Measurements from ENCODE around the gene GTF3C2.
"Not testable (repeated sequence)": the region's sequence is repeated elsewhere in the genome, so short reads cannot be mapped to it uniquely, and the experiment has no call there.

Gene GTF3C2

GRCh38 chr2:27370816-27371620 is 14.5 kb upstream of the GTF3C2 start:
- no peak for DNase-seq

- DNase-seq: peak; percentile 46
Measured at GRCh38 chr2:27370026-27370815, 13.7 kb upstream of the GTF3C2 start, which contains the start of the genes EIF2B4 and SNX17. TSS of gene EIF2B4 (minus strand) at chr2:27370338. CDS start at chr2:27370314, 24 bp downstream. TSS of gene SNX17 (plus strand) at chr2:27370616. CDS start at chr2:27370744, 128 bp downstream.

GRCh38 chr2:27369471-27370025 is 13.0 kb upstream of the GTF3C2 start:
- no peak for DNase-seq

DNA sequence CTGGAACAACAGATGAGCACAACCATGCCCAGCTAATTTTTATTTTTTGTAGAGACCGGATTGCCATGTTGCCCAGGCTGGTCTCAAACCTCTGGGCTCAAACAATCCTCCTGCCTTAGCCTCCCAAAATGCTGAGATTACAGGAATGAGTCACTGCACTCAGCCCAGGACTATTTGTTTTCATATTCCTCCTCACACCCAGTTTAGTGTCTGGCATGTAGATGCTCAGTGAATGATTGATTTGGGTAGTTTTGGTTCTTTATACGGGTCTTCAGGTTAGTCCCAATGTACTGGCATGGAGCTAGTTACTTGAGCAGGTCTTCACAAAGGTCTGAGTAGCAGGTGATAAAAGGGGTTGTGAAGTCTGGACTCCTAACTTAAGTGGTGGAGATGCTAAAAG is 7.4 kb upstream of the GTF3C2 start:
- no peak for DNase-seq

DNA sequence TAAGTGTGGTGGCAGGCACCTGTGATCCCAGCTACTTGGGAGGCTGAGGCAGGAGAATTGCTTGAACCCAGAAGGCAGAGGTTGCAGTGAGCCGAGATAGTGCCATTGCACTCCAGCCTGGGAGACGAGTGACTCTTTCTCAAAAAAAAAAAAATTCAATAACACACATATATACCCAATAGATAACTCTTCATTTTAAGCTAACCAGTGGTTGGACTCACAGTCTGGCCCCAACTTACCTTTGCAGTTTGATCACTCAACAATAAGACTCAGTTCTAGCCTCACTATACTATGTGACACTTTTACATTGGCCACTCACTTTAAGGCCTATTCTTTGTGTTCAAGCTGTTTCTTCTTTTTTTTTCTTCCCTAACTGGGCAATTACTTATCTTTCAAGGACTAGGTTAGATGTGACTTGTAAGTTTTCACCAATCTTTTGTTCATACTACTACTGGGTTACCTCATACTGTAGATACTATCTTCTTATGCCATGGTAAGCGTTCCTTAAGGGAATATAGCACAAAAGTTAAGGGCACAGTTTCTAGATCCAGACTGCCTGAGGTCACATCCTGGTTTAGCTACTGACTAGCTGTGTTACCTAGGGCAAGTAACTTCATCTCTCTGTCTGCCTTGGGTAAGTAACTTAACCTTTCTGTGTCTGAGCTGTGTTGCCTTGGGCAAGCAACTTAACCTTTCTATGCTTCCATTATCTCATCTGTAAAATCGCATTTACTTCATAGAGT is 6.3 kb upstream of the GTF3C2 start:
- no peak for DNase-seq

DNA sequence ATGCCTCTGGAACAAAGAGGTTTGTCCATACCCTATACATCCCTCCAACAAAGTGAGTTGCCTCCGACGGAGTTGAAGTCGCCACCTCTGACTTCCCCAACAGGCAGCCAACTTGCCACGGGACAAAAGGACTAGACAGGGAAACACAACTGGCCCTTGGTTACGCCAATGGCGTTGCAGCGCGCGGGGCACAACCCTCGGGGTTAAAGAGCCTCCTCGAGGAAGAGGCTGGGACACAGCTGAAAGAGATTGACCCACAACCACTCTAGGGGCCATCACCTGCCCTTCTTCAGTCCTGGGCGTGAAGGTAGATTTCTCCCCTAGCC is 545 bp downstream of the GTF3C2 start:
- DNase-seq: no peak

- no peak for DNase-seq
Measured at GRCh38 chr2:27354597-27354927, 2.0 kb downstream of the GTF3C2 start.

DNA sequence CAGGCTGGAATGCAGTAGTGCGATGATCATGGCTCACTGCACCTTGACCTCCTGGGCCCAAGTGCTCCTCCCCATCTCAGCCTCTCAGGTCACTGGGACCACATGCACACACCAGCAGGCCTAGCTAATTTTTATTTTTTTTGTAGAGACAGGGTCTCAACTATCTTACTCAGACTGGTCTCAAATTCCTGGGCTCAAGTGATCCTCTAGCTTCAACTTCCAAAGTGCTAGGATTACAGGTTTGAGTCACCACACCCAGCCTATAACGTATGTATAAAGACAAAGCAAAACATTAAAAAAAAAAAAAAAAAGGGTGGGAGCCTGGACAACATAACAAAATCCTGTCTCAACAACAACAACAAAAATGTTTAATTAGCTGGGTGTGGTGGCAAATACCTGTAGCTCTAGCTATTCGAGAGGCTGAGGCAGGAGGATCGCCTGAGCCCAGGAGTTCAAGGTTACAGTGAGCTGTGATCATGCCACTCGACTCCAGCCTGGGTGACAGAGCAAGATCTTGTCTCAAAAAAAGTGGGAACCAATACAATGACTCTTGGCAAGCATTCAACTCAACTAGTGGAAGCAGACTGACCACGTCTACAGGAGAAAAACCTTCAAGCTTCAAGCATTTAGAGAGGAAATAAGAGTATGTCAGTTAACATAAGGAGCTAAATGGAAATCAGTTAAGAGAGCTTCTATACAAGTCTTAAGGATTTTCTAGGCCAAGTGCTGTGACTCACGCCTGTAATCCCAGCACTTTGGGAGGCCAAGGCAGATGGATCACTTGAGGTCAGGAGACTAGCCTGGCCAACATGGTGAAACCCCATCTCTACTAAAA is 2.6 kb downstream of the GTF3C2 start:
- no peak for DNase-seq

DNA sequence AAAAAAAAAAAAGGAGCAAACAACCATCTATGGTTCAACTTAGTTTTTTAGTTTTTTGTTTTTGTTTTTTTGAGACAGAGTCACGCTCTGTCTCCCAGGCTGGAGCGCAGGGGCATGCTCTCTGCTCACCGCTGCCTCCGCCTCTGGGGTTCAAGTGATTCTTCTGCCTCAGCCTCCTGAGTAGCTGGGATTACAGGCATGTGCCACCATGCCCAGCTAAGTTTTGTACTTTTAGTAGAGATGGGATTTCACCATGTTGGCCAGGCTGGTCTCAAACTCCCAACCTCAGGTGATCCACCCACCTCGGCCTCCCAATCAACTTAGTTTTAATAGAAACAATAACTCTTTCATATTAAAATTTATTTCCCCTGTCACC is 3.2 kb downstream of the GTF3C2 start:
- DNase-seq: not testable (repeated sequence)

- DNase-seq: no peak
Measured at GRCh38 chr2:27351802-27352598, 4.6 kb downstream of the GTF3C2 start.

GRCh38 chr2:27350106-27350693 is 6.4 kb downstream of the GTF3C2 start:
- DNase-seq: no peak

DNA sequence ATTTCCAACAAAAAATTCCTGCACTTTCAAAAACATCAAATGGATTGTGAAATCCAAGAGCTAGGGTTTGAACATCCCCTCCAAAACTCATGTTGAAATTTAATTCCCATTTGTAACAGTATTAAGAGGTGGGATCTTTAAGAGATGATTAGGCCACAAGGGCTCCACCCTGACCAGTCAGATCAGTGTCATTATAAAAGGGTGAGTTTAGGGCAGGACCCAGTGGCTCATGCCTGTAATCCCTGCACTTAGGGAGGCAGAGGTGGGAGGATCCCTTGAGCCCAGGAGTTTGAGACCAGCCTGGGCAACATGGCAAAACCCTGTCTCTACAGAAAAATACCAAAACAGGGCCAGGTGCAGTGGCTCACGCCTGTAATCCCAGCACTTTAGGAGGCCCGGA is 8.9 kb downstream of the GTF3C2 start:
- DNase-seq: no peak

- DNase-seq: no peak
Measured at GRCh38 chr2:27336173-27336572, 20.4 kb downstream of the GTF3C2 start.

GRCh38 chr2:27335311-27335710 is 21.3 kb downstream of the GTF3C2 start:
- DNase-seq: no peak

DNA sequence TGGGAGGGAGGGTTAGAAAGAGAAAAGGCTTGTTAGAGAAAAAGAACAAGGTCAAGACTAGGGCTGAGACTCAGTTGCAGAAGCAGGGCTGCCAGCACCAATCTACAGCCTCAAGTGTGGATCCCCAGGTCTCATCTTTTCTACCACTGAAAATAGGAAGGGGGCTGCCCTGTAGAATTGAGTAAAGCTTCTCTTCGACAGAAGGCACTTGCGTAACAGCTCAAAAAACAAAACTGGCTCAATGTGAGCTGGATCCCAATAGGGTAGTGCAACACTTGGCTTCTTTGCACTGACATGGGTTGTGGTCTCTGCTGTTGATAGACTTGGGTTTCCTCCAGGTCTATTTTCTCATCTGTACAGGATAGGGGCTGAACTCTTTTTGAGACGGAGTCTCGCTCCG is 31.8 kb downstream of the GTF3C2 start:
- no peak for DNase-seq

DNA sequence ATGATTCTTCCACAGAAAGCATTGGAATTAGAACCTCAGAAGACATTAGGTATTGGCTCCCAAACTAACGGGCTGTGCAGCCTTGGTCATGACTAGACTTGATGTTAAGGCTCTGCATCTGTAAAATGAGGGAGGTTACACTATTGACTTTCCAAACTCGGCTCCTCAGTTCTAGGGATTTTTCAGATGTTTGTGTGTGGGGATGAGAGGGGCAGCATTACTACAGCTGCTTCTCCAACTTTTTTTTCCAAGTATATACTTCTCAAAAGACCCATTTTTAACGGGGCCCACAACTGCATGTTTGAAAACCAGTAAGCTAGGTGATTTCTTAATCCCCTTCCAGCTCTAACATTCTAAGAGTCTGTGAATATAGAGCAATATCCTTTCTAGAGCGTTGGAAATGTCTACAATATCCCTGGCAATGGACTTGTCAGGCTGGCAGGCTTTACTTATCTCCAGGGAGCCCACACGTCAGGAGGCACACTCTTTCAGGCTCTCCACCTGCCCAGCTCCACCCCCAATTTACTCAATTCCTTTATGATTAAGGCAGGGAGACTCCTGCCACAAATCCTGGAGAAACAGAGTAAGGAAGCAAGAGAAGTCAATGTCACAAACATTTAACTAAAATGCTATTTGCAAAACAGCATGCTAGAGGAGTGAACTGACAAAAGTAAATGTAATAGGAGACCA is 32.8 kb downstream of the GTF3C2 start:
- DNase-seq: no peak

GRCh38 chr2:27322766-27323595 is 33.6 kb downstream of the GTF3C2 start, which contains the start of gene MPV17:
TSS of gene MPV17 (minus strand) at chr2:27323097. CDS start at chr2:27322517, 580 bp downstream.
- no peak for DNase-seq

DNA sequence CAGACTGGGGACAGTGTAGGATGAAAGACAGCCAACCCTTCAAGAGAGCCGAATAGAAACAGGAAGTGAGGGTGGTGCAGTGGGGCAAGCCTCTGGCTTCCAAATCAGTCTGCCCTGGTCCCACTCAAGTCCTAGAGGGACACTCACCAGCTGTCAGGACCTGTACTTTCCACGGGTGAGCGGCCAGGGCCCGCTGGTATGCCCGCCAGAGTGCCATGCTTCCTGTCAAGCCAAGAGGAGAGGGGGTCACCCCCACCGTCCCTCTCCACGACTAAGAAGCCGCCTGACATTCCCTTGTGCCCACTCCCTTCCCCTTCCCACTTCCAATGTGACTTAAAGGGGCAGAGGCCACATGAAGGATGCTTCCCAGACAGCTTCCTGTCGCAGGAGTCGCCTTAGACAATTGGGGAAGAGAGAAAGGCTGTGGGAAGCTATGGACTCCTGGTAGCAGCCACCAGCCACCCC is 34.2 kb downstream of the GTF3C2 start:
- DNase-seq: no peak

- DNase-seq: no peak
Measured at GRCh38 chr2:27320958-27321543, 35.5 kb downstream of the GTF3C2 start.
